AG04449 (cell line): ENCODE measurements around the gene TFPI2.

Experiments
- CTCF ChIA-PET: fragments of 350-600 bp; formaldehyde crosslinking; extraction: SDS; loops from one replicate; lab custom pipeline; 2021; ENCODE audit warnings: antibody characterized with exemption; lab: Yijun Ruan, JAX
- POLR2A ChIA-PET: fragments of 400-600, 350-600 bp; formaldehyde crosslinking; extraction: SDS; loops from one replicate; lab custom pipeline; 2020; ENCODE audit warnings: antibody characterized with exemption, inconsistent platforms; lab: Yijun Ruan, JAX
- DNase-seq: peaks from one replicate; pipeline ENCODE4 v3.0.0-alpha.2; 2010; ENCODE audit warnings: low read depth, low spot score
- H3K4me3 ChIP-seq: 2 replicates; pipeline ENCODE4 v1.5.1; 2011; ENCODE audit warnings: low read depth, mild to moderate bottlenecking, control low read depth, low read length
- CTCF ChIP-seq: IDR thresholded peaks from one replicate; pipeline ENCODE4 v1.5.1; 2011; ENCODE audit warnings: mild to moderate bottlenecking, moderate library complexity, low read length, control low read depth, inconsistent platforms; ENCODE audit not compliant: insufficient read depth; ENCODE audit errors: missing control alignments

The TFPI2 gene

GRCh38 chr7:93894966-93895640 is 4.5 kb upstream of the TFPI2 start:
- no peak overlapping the region for H3K4me3 ChIP-seq
- CTCF ChIA-PET: no interaction called here
- DNase-seq: no peak
- no peak for TF ChIP-seq CTCF
- POLR2A ChIA-PET: no interaction called here

GRCh38 chr7:93894426-93894825 is 3.9 kb upstream of the TFPI2 start:
- TF ChIP-seq CTCF: no peak
- ChIA-PET POLR2A (no interaction called here), CTCF (interaction anchor here (1.0 kb wide), 1 partner anchor 8 kb away, joined by 4 read pairs; no protein-coding TSS in a partner anchor)
- no peak overlapping the region for H3K4me3 ChIP-seq
- DNase-seq: no peak

- TF ChIP-seq CTCF: no peak
- DNase-seq: no peak
- H3K4me3 ChIP-seq: peak overlapping the region; percentile 70
- ChIA-PET CTCF (interaction anchor here (0.8 to 6.6 kb wide), 9 partner anchors 12 to 333 kb away, joined by 3 to 73 read pairs (median 3); no protein-coding TSS in a partner anchor), POLR2A (interaction anchor here (0.9 kb wide), 1 partner anchor 171 kb away, joined by 3 read pairs; no protein-coding TSS in a partner anchor)
Observed at GRCh38 chr7:93890041-93890463, 501 bp downstream of the TFPI2 start.

- no peak for TF ChIP-seq CTCF
- no peak for DNase-seq
- ChIA-PET POLR2A (interaction anchor here (0.9 kb wide), 1 partner anchor 171 kb away, joined by 3 read pairs; no protein-coding TSS in a partner anchor), CTCF (interaction anchor here (1.1 to 6.6 kb wide), 5 partner anchors 13 to 286 kb away, joined by 3 to 73 read pairs (median 4); no protein-coding TSS in a partner anchor)
- H3K4me3 ChIP-seq: no peak overlapping the region
Observed at GRCh38 chr7:93889261-93889660, 1.3 kb downstream of the TFPI2 start.

- H3K4me3 ChIP-seq: no peak overlapping the region
- CTCF ChIA-PET: no interaction called here
- no peak for TF ChIP-seq CTCF
- POLR2A ChIA-PET: no interaction called here
- no peak for DNase-seq
Observed at GRCh38 chr7:93884541-93884940, 6.0 kb downstream of the TFPI2 start.

GRCh38 chr7:93883917-93884345 is 6.6 kb downstream of the TFPI2 start:
- TF ChIP-seq CTCF: no peak
- CTCF ChIA-PET: no interaction called here
- DNase-seq: no peak

More at GRCh38 chr7:93883917-93884345, 6.6 kb downstream of the TFPI2 start:
- H3K4me3 ChIP-seq: no peak overlapping the region
- POLR2A ChIA-PET: no interaction called here
